ENCODE measurements around the gene PHF21A.

DNA sequence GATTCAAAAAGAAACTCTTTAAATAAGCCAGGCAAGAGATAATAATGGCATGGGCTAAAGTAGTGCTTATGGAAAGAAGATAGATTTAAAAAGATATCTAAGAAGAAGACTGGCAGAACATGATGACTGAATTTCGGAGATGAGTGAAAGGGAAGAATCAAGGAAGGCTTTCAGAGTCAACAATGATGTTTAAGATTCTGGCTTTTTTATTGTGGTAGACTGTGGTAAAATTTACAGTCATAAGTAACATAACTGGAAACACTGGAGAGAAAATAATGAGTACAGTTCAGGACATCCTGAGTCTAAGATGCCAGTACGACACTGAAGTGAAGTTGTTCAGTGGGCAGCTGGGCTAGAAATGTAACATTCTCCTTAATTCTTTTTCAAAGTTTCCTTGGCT is 85.2 kb downstream of the PHF21A start:
- TF ChIP-seq, protein P1, sequence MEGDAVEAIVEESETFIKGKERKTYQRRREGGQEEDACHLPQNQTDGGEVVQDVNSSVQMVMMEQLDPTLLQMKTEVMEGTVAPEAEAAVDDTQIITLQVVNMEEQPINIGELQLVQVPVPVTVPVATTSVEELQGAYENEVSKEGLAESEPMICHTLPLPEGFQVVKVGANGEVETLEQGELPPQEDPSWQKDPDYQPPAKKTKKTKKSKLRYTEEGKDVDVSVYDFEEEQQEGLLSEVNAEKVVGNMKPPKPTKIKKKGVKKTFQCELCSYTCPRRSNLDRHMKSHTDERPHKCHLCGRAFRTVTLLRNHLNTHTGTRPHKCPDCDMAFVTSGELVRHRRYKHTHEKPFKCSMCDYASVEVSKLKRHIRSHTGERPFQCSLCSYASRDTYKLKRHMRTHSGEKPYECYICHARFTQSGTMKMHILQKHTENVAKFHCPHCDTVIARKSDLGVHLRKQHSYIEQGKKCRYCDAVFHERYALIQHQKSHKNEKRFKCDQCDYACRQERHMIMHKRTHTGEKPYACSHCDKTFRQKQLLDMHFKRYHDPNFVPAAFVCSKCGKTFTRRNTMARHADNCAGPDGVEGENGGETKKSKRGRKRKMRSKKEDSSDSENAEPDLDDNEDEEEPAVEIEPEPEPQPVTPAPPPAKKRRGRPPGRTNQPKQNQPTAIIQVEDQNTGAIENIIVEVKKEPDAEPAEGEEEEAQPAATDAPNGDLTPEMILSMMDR (IDR thresholded peaks at IDR 0.05; ENCODE audit: low read depth, low read length) = no peak
- no peak for TF ChIP-seq POLR2A (IDR thresholded peaks at IDR 0.05; ENCODE audit: extremely low read depth, insufficient read length)
- TF ChIP-seq, protein P2, sequence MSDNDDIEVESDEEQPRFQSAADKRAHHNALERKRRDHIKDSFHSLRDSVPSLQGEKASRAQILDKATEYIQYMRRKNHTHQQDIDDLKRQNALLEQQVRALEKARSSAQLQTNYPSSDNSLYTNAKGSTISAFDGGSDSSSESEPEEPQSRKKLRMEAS (IDR thresholded peaks at IDR 0.05; ENCODE audit: low read depth, low read length) = no peak

All from NB4 (cell line).